Colonic mucosa (tissue), 4 donors: ENCODE measurements around the gene RUFY3. TPM values are rescaled to one million over a fixed set of nuclear protein-coding genes. Genes with fewer than 3 reads are reported as not detected.

ENCODE experiments used
- DNase-seq: peaks from one replicate; pipeline ENCODE4 v3.0.0-alpha.2; 2020
- H3K27ac ChIP-seq: fragments of 200-600 bp; one replicate; pipeline ENCODE4 v1.8.0; 2021
- H3K27me3 ChIP-seq: fragments of 200-600 bp; one replicate; pipeline ENCODE4 v1.8.0; 2021
- H3K36me3 ChIP-seq: fragments of 200-600 bp; one replicate; pipeline ENCODE4 v1.8.0; 2021
- H3K4me1 ChIP-seq: fragments of 200-600 bp; one replicate; pipeline ENCODE4 v1.8.0; 2021; ENCODE audit warnings: mild to moderate bottlenecking
- H3K4me3 ChIP-seq: fragments of 200-600 bp; one replicate; pipeline ENCODE4 v1.8.0; 2021
- H3K9ac ChIP-seq, 2 donors: one replicate each; pipeline ENCODE4 v1.7.0; 2013; ENCODE audit warnings: control low read depth in 2 of 2, low read depth in 2 of 2, low read length in 2 of 2
- H3K9me3 ChIP-seq: fragments of 200-600 bp; one replicate; pipeline ENCODE4 v1.8.0; 2021
- CTCF ChIP-seq: fragments of 200-600 bp; IDR thresholded peaks from one replicate; pipeline ENCODE4 v1.8.0; 2022; ENCODE audit warnings: antibody characterized with exemption, mild to moderate bottlenecking
- intact Hi-C: fragments of 100-400 bp; cut with DNase I; formaldehyde crosslinking; loops from one replicate; pipeline ENCODE4 v1.14.1; 2022
- total RNA-seq, 2 donors: library from RNA; stranded (reverse); fragmentation: NEBNext Ultra II Directional in 1 of 2; extraction: Animal tissue kit (Norgen Biotek cat#: 25700) in 1 of 2; gene quantifications; one replicate each; pipeline ENCODE4 v1.2.1, GENCODE V29; 2021
- donor health status: healthy.
- donor health status: DM: no; HTN: no; CAD: no.
- donor health status: DM: no; HTN: no; CAD: no.

RUFY3 gene
- total RNA-seq, 2 donors from 2014 or later = 28.8 to 29.4 TPM

- intact Hi-C loops = no loop called here
- Histone ChIP-seq H3K4me3 (no peak overlapping the region), H3K27ac (no peak overlapping the region), H3K36me3 (no peaks in the 10 kb centered on the region), H3K9me3 (no peaks in the 10 kb centered on the region), H3K4me1 (no peaks in the 10 kb centered on the region), H3K9ac (no peak overlapping the region), H3K27me3 (no peaks in the 10 kb centered on the region)
- TF ChIP-seq CTCF = no peak
- no peak for DNase-seq
These were observed 96.5 kb downstream of the RUFY3 start for GRCh38 chr4:70818173-70818855.

GRCh38 chr4:70818921-70819320 lies 97.2 kb downstream of the RUFY3 start:
- intact Hi-C loops = no loop called here
- no peak overlapping the region for H3K4me3 ChIP-seq
- no peaks in the 10 kb centered on the region for H3K9me3 ChIP-seq
- no peak for TF ChIP-seq CTCF
- no peaks in the 10 kb centered on the region for H3K36me3 ChIP-seq
- no peak overlapping the region for H3K27ac ChIP-seq
- H3K27me3 ChIP-seq = no peaks in the 10 kb centered on the region
- H3K9ac ChIP-seq = no peak overlapping the region
- no peak for DNase-seq
- H3K4me1 ChIP-seq = no peaks in the 10 kb centered on the region

GRCh38 chr4:70829015-70829414 lies 107.3 kb downstream of the RUFY3 start:
- Histone ChIP-seq H3K4me3 (no peak overlapping the region), H3K4me1 (no peaks in the 10 kb centered on the region), H3K27ac (no peak overlapping the region), H3K27me3 (no peaks in the 10 kb centered on the region), H3K9ac (no peak overlapping the region), H3K9me3 (no peaks in the 10 kb centered on the region), H3K36me3 (peaks cover 22% of the 10 kb centered on the region)
- no peak for DNase-seq
- TF ChIP-seq CTCF = no peak
- intact Hi-C loops = no loop called here

- H3K36me3 ChIP-seq = peaks cover 22% of the 10 kb centered on the region
- H3K9me3 ChIP-seq = no peaks in the 10 kb centered on the region
- no peak for TF ChIP-seq CTCF
- intact Hi-C loops = no loop called here
- H3K9ac ChIP-seq = no peak overlapping the region
- no peak overlapping the region for H3K4me3 ChIP-seq
- H3K27ac ChIP-seq = no peak overlapping the region
- no peaks in the 10 kb centered on the region for H3K27me3 ChIP-seq
- no peaks in the 10 kb centered on the region for H3K4me1 ChIP-seq
- DNase-seq = no peak
These were observed 107.7 kb downstream of the RUFY3 start for GRCh38 chr4:70829492-70829891.

- no peaks in the 10 kb centered on the region for H3K9me3 ChIP-seq
- DNase-seq = no peak
- intact Hi-C loops = loop anchor here (10.0 kb wide), 1 partner anchor 115 kb away; no protein-coding TSS in a partner anchor
- no peak for TF ChIP-seq CTCF
- H3K36me3 ChIP-seq = peaks cover 21% of the 10 kb centered on the region
- H3K4me3 ChIP-seq = no peak overlapping the region
- H3K4me1 ChIP-seq = no peaks in the 10 kb centered on the region
- H3K27me3 ChIP-seq = no peaks in the 10 kb centered on the region
- no peak overlapping the region for H3K9ac ChIP-seq
- H3K27ac ChIP-seq = no peak overlapping the region
These were observed 108.3 kb downstream of the RUFY3 start for GRCh38 chr4:70830054-70830453.
